Caco-2 (cell line): ENCODE results near the gene PRODH2. TPM values are rescaled to one million over a fixed set of nuclear protein-coding genes. Genes with fewer than 3 reads are reported as not detected.

ENCODE experiments used
- BruUV-seq: library from RNA; stranded (reverse); fragments of 400-500 nt; replicated peaks from 2 replicates; lab custom pipeline; 2021; lab: Mats Ljungman, UMichigan
- CTCF ChIA-PET: fragments of 300-600 bp; sonication (Branson Sonifier 250); formaldehyde crosslinking; loops from one replicate; lab custom pipeline; 2022; ENCODE audit warnings: antibody characterized with exemption; lab: Charles Lee
- POLR2A ChIA-PET: fragments of 300-600 bp; sonication (Branson Sonifier 250); formaldehyde crosslinking; loops from one replicate; lab custom pipeline; 2022; ENCODE audit warnings: antibody characterized with exemption; lab: Charles Lee
- DNase-seq, 2 experiments: peaks; one replicate each; pipeline versions ENCODE4 v3.0.0 to v3.0.0-alpha.2; 2020 to 2022
- H3K27me3 ChIP-seq: replicated peaks from 2 replicates; pipeline ENCODE4 v1.6.0; 2011; ENCODE audit warnings: low read length; ENCODE audit not compliant: control insufficient read depth, insufficient read depth
- H3K36me3 ChIP-seq: 2 replicates; pipeline ENCODE4 v1.5.1; 2011; ENCODE audit warnings: low read length; ENCODE audit not compliant: control insufficient read depth, insufficient read depth
- H3K4me1 ChIP-seq: fragments of 250-450 bp; sonication (Bioruptor Pico); 2 replicates; pipeline ENCODE4 v1.5.1; 2020; ENCODE audit warnings: mild to moderate bottlenecking
- H3K4me3 ChIP-seq: 2 replicates; pipeline ENCODE4 v1.5.1; 2011; ENCODE audit warnings: low read depth, mild to moderate bottlenecking, control low read depth, low read length
- H3K9me3 ChIP-seq: fragments of 250-450 bp; sonication (Bioruptor Pico); 2 replicates; pipeline ENCODE4 v1.5.1; 2020; ENCODE audit warnings: mild to moderate bottlenecking, moderate library complexity
- H3K27ac Mint-ChIP-seq: one replicate; pipeline ENCODE4 v1.8.0; 2022; ENCODE audit warnings: mixed read lengths; ENCODE audit not compliant: unreplicated experiment
- H3K27me3 Mint-ChIP-seq: one replicate; pipeline ENCODE4 v1.8.0; 2022; ENCODE audit warnings: mixed read lengths; ENCODE audit not compliant: insufficient read depth, unreplicated experiment
- H3K36me3 Mint-ChIP-seq: one replicate; pipeline ENCODE4 v1.8.0; 2022; ENCODE audit warnings: mild to moderate bottlenecking, mixed read lengths; ENCODE audit not compliant: insufficient read depth, unreplicated experiment
- H3K4me1 Mint-ChIP-seq: one replicate; pipeline ENCODE4 v1.8.0; 2022; ENCODE audit warnings: low read depth, mixed read lengths; ENCODE audit not compliant: unreplicated experiment
- H3K4me3 Mint-ChIP-seq: one replicate; pipeline ENCODE4 v1.8.0; 2022; ENCODE audit warnings: mild to moderate bottlenecking, moderate library complexity, mixed read lengths; ENCODE audit not compliant: unreplicated experiment
- H3K9me3 Mint-ChIP-seq: one replicate; pipeline ENCODE4 v1.8.0; 2022; ENCODE audit warnings: mixed read lengths; ENCODE audit not compliant: unreplicated experiment
- intact Hi-C: fragments of 100-400 bp; cut with micrococcal nuclease; formaldehyde crosslinking; loops from one replicate; pipeline ENCODE4 v1.10.0; 2022; ENCODE audit not compliant: unreplicated experiment
- total RNA-seq: library from RNA; stranded (reverse); gene quantifications from 2 replicates; pipeline ENCODE4 v1.2.3, GENCODE V29; 2022
- TF ChIP-seq, protein P1 (sequence below), 2 experiments: fragments of 200-600 bp in 1 of 2; IDR thresholded peaks; 1 replicate in 1 of 2; 2 replicates in 1 of 2; pipeline versions ENCODE4 v1.5.1 to v1.8.0; 2011 to 2022; ENCODE audit warnings: antibody characterized with exemption in 1 of 2, control low read depth in 1 of 2, inconsistent platforms in 1 of 2, low read depth in 1 of 2, low read length in 1 of 2, mild to moderate bottlenecking in 1 of 2, moderate library complexity in 1 of 2; ENCODE audit not compliant: insufficient read depth in 1 of 2, severe bottlenecking in 1 of 2, unreplicated experiment in 1 of 2

The PRODH2 gene
- total RNA-seq, 1 experiment from 2014 or later: not detected

DNA sequence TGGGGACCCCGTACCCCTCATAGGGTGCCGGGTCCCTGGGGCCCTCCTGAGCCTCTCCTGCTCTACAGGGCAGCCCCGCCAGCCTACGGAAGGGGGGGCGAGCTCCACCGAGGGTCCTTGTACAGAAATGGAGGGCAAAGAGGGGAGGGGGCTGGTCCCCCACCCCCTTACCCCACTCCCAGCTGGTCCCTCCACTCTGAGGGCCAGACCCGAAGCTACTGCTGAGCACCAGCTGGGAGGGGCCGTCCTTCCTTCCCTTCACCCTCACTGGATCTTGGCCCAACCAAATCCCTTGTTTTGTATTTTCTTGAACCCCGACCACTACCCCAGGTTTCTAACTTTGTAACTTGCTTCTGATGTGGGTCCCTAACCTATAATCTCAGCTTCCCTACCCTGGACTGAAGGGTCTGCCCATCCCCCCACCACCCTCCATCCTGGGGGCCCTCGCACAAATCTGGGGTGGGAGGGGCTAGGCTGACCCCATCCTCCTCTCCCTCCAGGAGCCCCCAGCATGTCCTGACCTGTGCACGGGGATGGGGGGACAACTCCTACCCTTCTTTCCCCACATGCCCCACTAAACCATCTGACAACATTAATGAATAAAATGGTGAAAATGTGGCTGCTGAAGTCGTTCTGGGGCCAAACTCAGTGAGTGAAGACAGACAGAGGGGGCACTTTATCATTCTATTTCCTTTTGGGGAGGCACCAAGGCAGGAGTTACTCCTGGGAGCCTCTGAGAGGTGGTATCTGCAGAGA lies 24.3 kb downstream of the PRODH2 start:
- H3K4me3 ChIP-seq: no peak overlapping the region
- H3K27me3 ChIP-seq: no peaks in the 10 kb centered on the region
- H3K4me1 ChIP-seq: no peaks in the 10 kb centered on the region
- H3K36me3 ChIP-seq: no peaks in the 10 kb centered on the region
- ChIA-PET POLR2A (no interaction called here), CTCF (no interaction called here)
- Mint-ChIP-seq H3K4me3 (no peak overlapping the region), H3K27me3 (peaks cover 3% of the 10 kb centered on the region), H3K9me3 (no peaks in the 10 kb centered on the region), H3K4me1 (peaks cover 2% of the 10 kb centered on the region), H3K36me3 (no peaks in the 10 kb centered on the region), H3K27ac (no peak overlapping the region)
- BruUV-seq: no TSS peak
- intact Hi-C loops: no loop called here
- DNase-seq: no peak
- TF ChIP-seq, protein P1, sequence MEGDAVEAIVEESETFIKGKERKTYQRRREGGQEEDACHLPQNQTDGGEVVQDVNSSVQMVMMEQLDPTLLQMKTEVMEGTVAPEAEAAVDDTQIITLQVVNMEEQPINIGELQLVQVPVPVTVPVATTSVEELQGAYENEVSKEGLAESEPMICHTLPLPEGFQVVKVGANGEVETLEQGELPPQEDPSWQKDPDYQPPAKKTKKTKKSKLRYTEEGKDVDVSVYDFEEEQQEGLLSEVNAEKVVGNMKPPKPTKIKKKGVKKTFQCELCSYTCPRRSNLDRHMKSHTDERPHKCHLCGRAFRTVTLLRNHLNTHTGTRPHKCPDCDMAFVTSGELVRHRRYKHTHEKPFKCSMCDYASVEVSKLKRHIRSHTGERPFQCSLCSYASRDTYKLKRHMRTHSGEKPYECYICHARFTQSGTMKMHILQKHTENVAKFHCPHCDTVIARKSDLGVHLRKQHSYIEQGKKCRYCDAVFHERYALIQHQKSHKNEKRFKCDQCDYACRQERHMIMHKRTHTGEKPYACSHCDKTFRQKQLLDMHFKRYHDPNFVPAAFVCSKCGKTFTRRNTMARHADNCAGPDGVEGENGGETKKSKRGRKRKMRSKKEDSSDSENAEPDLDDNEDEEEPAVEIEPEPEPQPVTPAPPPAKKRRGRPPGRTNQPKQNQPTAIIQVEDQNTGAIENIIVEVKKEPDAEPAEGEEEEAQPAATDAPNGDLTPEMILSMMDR (IDR thresholded peaks at IDR 0.05; ENCODE audit: insufficient read depth in 1 of 2, low read depth in 1 of 2, low read length in 1 of 2, severe bottlenecking in 1 of 2, unreplicated experiment in 1 of 2): no peak
- no peaks in the 10 kb centered on the region for H3K9me3 ChIP-seq

DNA sequence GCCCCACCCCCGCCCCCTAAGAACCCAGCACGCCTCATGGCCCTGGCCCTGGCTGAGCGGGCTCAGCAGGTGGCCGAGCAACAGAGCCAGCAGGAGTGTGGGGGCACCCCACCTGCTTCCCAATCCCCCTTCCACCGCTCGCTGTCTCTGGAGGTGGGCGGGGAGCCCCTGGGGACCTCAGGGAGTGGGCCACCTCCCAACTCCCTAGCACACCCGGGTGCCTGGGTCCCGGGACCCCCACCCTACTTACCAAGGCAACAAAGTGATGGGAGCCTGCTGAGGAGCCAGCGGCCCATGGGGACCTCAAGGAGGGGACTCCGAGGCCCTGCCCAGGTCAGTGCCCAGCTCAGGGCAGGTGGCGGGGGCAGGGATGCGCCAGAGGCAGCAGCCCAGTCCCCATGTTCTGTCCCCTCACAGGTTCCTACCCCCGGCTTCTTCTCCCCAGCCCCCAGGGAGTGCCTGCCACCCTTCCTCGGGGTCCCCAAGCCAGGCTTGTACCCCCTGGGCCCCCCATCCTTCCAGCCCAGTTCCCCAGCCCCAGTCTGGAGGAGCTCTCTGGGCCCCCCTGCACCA lies 25.3 kb downstream of the PRODH2 start:
- TF ChIP-seq, protein P1 (IDR thresholded peaks at IDR 0.05; ENCODE audit: insufficient read depth in 1 of 2, low read depth in 1 of 2, low read length in 1 of 2, severe bottlenecking in 1 of 2, unreplicated experiment in 1 of 2): no peak
- Mint-ChIP-seq H3K36me3 (no peaks in the 10 kb centered on the region), H3K4me3 (no peak overlapping the region), H3K9me3 (no peaks in the 10 kb centered on the region), H3K27me3 (no peaks in the 10 kb centered on the region), H3K4me1 (peaks cover 8% of the 10 kb centered on the region), H3K27ac (no peak overlapping the region)
- Histone ChIP-seq H3K36me3 (no peaks in the 10 kb centered on the region), H3K4me3 (no peak overlapping the region), H3K4me1 (no peaks in the 10 kb centered on the region), H3K9me3 (no peaks in the 10 kb centered on the region), H3K27me3 (no peaks in the 10 kb centered on the region)
- DNase-seq: no peak
- CTCF ChIA-PET: no interaction called here
- no TSS peak for BruUV-seq
- POLR2A ChIA-PET: no interaction called here
- intact Hi-C loops: no loop called here

DNA sequence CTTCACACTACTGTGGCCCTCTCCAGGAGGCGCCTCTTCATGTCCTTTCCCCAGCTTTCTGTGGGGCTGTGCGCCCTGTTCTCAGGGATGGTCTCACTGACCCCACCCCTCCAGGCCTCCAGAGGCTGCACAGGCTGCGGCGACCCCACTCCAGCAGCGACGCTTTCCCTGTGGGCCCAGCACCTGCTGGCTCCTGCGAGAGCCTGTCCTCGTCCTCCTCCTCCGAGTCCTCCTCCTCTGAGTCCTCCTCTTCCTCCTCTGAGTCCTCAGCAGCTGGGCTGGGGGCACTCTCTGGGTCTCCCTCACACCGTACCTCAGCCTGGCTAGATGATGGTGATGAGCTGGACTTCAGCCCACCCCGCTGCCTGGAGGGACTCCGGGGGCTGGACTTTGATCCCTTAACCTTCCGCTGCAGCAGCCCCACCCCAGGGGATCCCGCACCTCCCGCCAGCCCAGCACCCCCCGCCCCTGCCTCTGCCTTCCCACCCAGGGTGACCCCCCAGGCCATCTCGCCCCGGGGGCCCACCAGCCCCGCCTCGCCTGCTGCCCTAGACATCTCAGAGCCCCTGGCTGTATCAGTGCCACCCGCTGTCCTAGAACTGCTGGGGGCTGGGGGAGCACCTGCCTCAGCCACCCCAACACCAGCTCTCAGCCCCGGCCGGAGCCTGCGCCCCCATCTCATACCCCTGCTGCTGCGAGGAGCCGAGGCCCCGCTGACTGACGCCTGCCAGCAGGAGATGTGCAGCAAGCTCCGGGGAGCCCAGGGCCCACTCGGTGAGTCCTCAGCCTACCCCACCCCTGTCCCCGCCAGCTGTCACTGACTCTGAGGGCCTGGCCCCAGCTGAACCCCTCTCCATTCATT lies 26.1 kb downstream of the PRODH2 start:
- H3K4me3 ChIP-seq: no peak overlapping the region
- H3K27me3 ChIP-seq: no peaks in the 10 kb centered on the region
- H3K36me3 Mint-ChIP-seq: no peaks in the 10 kb centered on the region
- H3K4me1 Mint-ChIP-seq: peaks cover 8% of the 10 kb centered on the region
- ChIA-PET POLR2A (no interaction called here), CTCF (no interaction called here)
- H3K27ac Mint-ChIP-seq: no peak overlapping the region
- TF ChIP-seq, protein P1 (IDR thresholded peaks at IDR 0.05; ENCODE audit: insufficient read depth in 1 of 2, low read depth in 1 of 2, low read length in 1 of 2, severe bottlenecking in 1 of 2, unreplicated experiment in 1 of 2): no peak
- H3K36me3 ChIP-seq: no peaks in the 10 kb centered on the region
- no peaks in the 10 kb centered on the region for H3K4me1 ChIP-seq
- BruUV-seq: no TSS peak
- no peaks in the 10 kb centered on the region for H3K9me3 Mint-ChIP-seq
- H3K4me3 Mint-ChIP-seq: no peak overlapping the region
- no peak for DNase-seq
- H3K9me3 ChIP-seq: no peaks in the 10 kb centered on the region
- intact Hi-C loops: no loop called here
- H3K27me3 Mint-ChIP-seq: no peaks in the 10 kb centered on the region
